RCC 7860 (cell line): ENCODE results near the gene OLR1.
A peak's percentile ranks its signal among the peaks of the same experiment; 100 is the strongest.
"Not testable (repeated sequence)": the region's sequence is repeated elsewhere in the genome, so short reads cannot be mapped to it uniquely, and the experiment has no call there.

Experiments used
- DNase-seq: peaks from one replicate; pipeline ENCODE4 v3.0.0-alpha.2; 2015; ENCODE audit warnings: low spot score
- FAIRE-seq: peaks from 2 replicates; lab custom pipeline; 2012; peaks lifted over from hg19 to GRCh38; lab: Jason Lieb, UNC

Gene OLR1

GRCh38 chr12:10171973-10172728 is at the start of gene OLR1:
OLR1 (minus strand) TSS chr12:10172132; CDS start chr12:10172077, 55 bp downstream.
- no peak for DNase-seq
- FAIRE-seq, result no peak

- FAIRE-seq (no peak), DNase-seq (no peak)
Measured at GRCh38 chr12:10220398-10221077, 48.6 kb upstream of the OLR1 start.

- FAIRE-seq (no peak), DNase-seq (no peak)
Measured at GRCh38 chr12:10218021-10218420, 46.1 kb upstream of the OLR1 start.

GRCh38 chr12:10215946-10216345 is 44.0 kb upstream of the OLR1 start:
- DNase-seq, FAIRE-seq: not testable (repeated sequence)

- DNase-seq (no peak), FAIRE-seq (no peak)
Measured at GRCh38 chr12:10215436-10215835, 43.5 kb upstream of the OLR1 start.

- FAIRE-seq (peak; percentile 89), DNase-seq (peak; percentile 70)
Measured at GRCh38 chr12:10214895-10215267, 42.9 kb upstream of the OLR1 start.

- DNase-seq (peak; percentile 80), FAIRE-seq (no peak)
Measured at GRCh38 chr12:10214136-10214894, 42.4 kb upstream of the OLR1 start.

- DNase-seq (peak; percentile 69), FAIRE-seq (no peak)
Measured at GRCh38 chr12:10213168-10214135, 41.5 kb upstream of the OLR1 start.

- no peak for FAIRE-seq
Measured at GRCh38 chr12:10212739-10213131, 40.8 kb upstream of the OLR1 start, which contains the start of gene GABARAPL1. GABARAPL1 (plus strand) TSS chr12:10212877; CDS start chr12:10213130, 253 bp downstream.

GRCh38 chr12:10211940-10212738 is 40.2 kb upstream of the OLR1 start:
- FAIRE-seq (peak; percentile 93), DNase-seq (peak; percentile 99)

More at GRCh38 chr12:10212739-10213131, 40.8 kb upstream of the OLR1 start, which contains the start of gene GABARAPL1:
- peak; percentile 42 for DNase-seq

GRCh38 chr12:10211101-10211939 is 39.4 kb upstream of the OLR1 start:
- peak; percentile 60 for DNase-seq
- FAIRE-seq, result no peak

- FAIRE-seq (no peak), DNase-seq (no peak)
Measured at GRCh38 chr12:10210225-10210624, 38.3 kb upstream of the OLR1 start.

GRCh38 chr12:10207136-10207535 is 35.2 kb upstream of the OLR1 start:
- DNase-seq (no peak), FAIRE-seq (no peak)

- DNase-seq (no peak), FAIRE-seq (no peak)
Measured at GRCh38 chr12:10205220-10205807, 33.4 kb upstream of the OLR1 start.

- not testable (repeated sequence) for FAIRE-seq, DNase-seq
Measured at GRCh38 chr12:10204495-10204894, 32.6 kb upstream of the OLR1 start.

GRCh38 chr12:10197879-10198278 is 25.9 kb upstream of the OLR1 start:
- no peak for DNase-seq
- FAIRE-seq, result no peak

- FAIRE-seq (peak; percentile 76), DNase-seq (peak; percentile 47)
Measured at GRCh38 chr12:10196210-10196609, 24.3 kb upstream of the OLR1 start.

- FAIRE-seq (no peak), DNase-seq (peak; percentile 39)
Measured at GRCh38 chr12:10194160-10194670, 22.3 kb upstream of the OLR1 start.
